Measurements from ENCODE around the gene SPDYE4.

- TF ChIP-seq, protein P1, sequence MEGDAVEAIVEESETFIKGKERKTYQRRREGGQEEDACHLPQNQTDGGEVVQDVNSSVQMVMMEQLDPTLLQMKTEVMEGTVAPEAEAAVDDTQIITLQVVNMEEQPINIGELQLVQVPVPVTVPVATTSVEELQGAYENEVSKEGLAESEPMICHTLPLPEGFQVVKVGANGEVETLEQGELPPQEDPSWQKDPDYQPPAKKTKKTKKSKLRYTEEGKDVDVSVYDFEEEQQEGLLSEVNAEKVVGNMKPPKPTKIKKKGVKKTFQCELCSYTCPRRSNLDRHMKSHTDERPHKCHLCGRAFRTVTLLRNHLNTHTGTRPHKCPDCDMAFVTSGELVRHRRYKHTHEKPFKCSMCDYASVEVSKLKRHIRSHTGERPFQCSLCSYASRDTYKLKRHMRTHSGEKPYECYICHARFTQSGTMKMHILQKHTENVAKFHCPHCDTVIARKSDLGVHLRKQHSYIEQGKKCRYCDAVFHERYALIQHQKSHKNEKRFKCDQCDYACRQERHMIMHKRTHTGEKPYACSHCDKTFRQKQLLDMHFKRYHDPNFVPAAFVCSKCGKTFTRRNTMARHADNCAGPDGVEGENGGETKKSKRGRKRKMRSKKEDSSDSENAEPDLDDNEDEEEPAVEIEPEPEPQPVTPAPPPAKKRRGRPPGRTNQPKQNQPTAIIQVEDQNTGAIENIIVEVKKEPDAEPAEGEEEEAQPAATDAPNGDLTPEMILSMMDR (IDR thresholded peaks at IDR 0.05; ENCODE audit: low read depth, low read length): no peak
- TF ChIP-seq POLR2A (IDR thresholded peaks at IDR 0.05; ENCODE audit: extremely low read depth, insufficient read length) (no peak), MYC (IDR thresholded peaks at IDR 0.05; ENCODE audit: low read depth, low read length) (no peak)
- TF ChIP-seq, protein P2, sequence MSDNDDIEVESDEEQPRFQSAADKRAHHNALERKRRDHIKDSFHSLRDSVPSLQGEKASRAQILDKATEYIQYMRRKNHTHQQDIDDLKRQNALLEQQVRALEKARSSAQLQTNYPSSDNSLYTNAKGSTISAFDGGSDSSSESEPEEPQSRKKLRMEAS (IDR thresholded peaks at IDR 0.05; ENCODE audit: low read depth, low read length): no peak
These were observed 22.9 kb downstream of the SPDYE4 start for GRCh38 chr17:8735336-8735939.
